Measurements from ENCODE around the gene DMC1. TPM values are rescaled to one million over a fixed set of nuclear protein-coding genes. Genes with fewer than 3 reads are reported as not detected.

The DMC1 gene
- total and polyA plus RNA-seq, 10 of the 15 experiments (the other 5 are each of a cell fraction or from before 2014, with no cell fraction given): 1.0 to 21.0 (median 4.5) TPM

GRCh38 chr22:38601221-38601764, 31.3 kb upstream of the DMC1 start:
- no peak for DNase-seq (ENCODE audit: low read depth, low spot score)
- H4K20me1 ChIP-seq (ENCODE audit: control insufficient read depth, insufficient read depth): no peaks in the 10 kb centered on the region
- no peak overlapping the region for H3K9ac ChIP-seq (ENCODE audit: control insufficient read depth, insufficient read depth, low read length)
- no peak for ATAC-seq
- intact Hi-C loops (cut with micrococcal nuclease; ENCODE audit: unreplicated experiment): no loop called here
- H3K36me3 ChIP-seq (ENCODE audit: control insufficient read depth in 2 of 2, insufficient read depth in 2 of 2, low read length in 1 of 2): no peaks in the 10 kb centered on the region
- FAIRE-seq: no peak
- in situ Hi-C loops (cut with MboI): no loop called here
- H3K4me3 ChIP-seq: no peak overlapping the region
- WGBS (ENCODE audit: insufficient coverage, insufficient replicate concordance, low lambda C conversion rate, missing lambda C conversion rate): 0% methylated on average over 2 of the region's 2 CpGs
- H3K79me2 ChIP-seq (ENCODE audit: control insufficient read depth, insufficient read depth, low read length): no peaks in the 10 kb centered on the region
- POLR2A ChIA-PET: no interaction called here
- CTCF ChIA-PET: interaction anchor here (0.5 kb wide), 1 partner anchor 133 kb away, joined by 3 read pairs; the partner anchor contains the start of gene KDELR3
- RAD21 ChIA-PET (ENCODE audit: unreplicated experiment): no interaction called here
- no TSS peak for BruUV-seq (replicated peaks)
- H3K27me3 ChIP-seq (replicated peaks in 1 of 2; ENCODE audit: control insufficient read depth in 2 of 2, insufficient read depth in 2 of 2, low read length in 1 of 2): peaks cover 0 to 3% of the 10 kb centered on the region in 2 experiments; a peak in 2 of 4 replicates
- H3K27ac ChIP-seq (ENCODE audit: control insufficient read depth, insufficient read depth): no peak overlapping the region
- H3K4me2 ChIP-seq (ENCODE audit: control insufficient read depth, insufficient read depth): no peak overlapping the region
- TF ChIP-seq RAD21 (IDR thresholded peaks at IDR 0.05; ENCODE audit: insufficient read depth, low read depth, low read length): no peak
- TF ChIP-seq E2F8 (IDR thresholded peaks at IDR 0.05; ENCODE audit: low read depth, partially characterized antibody): no peak
- TF ChIP-seq YBX1 (IDR thresholded peaks at IDR 0.05): no peak
- no peak for TF ChIP-seq PAX8 (IDR thresholded peaks at IDR 0.05)
- TF ChIP-seq PAX5 (IDR thresholded peaks at IDR 0.05; ENCODE audit: borderline replicate concordance, low read depth, low read length): no peak
- TF ChIP-seq HDGF (IDR thresholded peaks at IDR 0.05): no peak
- no peak for TF ChIP-seq SUPT20H (IDR thresholded peaks at IDR 0.05; ENCODE audit: borderline replicate concordance, control insufficient read depth, low read depth, low read length)
- no peak for TF ChIP-seq MYB (IDR thresholded peaks at IDR 0.05; ENCODE audit: borderline replicate concordance, low read depth, low read length)
- no peak for TF ChIP-seq RFX5 (IDR thresholded peaks at IDR 0.05; ENCODE audit: low read depth, low read length)
- no peak for TF ChIP-seq NKRF (conservative IDR thresholded peaks at IDR 0.05)
- TF ChIP-seq SIN3A (IDR thresholded peaks at IDR 0.05; ENCODE audit: low read depth, low read length): no peak
- TF ChIP-seq SMARCA5 (IDR thresholded peaks at IDR 0.05): no peak
- no peaks in the 10 kb centered on the region for H3K9me3 ChIP-seq (replicated peaks; ENCODE audit: control insufficient read depth, insufficient read depth, low read length)
- SMC1A ChIA-PET (ENCODE audit: uncharacterized antibody, unreplicated experiment): no interaction called here
- no peak overlapping the region for H2AFZ ChIP-seq (ENCODE audit: control insufficient read depth, low read depth, low read length)
- no peaks in the 10 kb centered on the region for H3K4me1 ChIP-seq (ENCODE audit: control insufficient read depth, insufficient read depth, low read length)

Data from GM12878 (cell line).